ENCODE results near the gene DCDC1.

DNA sequence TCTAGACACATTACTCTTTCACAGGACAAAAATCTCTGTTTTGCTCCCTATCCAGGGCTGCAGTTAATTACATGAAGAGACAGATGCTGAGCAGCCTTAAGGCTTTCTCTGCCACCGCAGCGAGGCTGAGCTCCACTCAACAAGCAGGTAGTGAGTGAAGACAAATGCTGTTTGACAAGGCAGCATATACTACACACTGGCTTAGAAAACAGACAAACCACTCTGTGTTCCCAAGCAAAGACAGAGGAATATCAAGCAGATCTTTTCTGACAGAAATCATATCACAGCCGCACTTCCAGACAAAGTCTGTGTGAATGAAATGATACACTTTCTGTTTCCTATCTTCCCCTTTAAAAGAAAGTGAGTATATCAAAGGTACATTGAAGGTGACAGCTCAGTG lies 368.1 kb downstream of the DCDC1 start:
- TF ChIP-seq POLR2A (IDR thresholded peaks at IDR 0.05) = no peak
- TF ChIP-seq, protein P1, sequence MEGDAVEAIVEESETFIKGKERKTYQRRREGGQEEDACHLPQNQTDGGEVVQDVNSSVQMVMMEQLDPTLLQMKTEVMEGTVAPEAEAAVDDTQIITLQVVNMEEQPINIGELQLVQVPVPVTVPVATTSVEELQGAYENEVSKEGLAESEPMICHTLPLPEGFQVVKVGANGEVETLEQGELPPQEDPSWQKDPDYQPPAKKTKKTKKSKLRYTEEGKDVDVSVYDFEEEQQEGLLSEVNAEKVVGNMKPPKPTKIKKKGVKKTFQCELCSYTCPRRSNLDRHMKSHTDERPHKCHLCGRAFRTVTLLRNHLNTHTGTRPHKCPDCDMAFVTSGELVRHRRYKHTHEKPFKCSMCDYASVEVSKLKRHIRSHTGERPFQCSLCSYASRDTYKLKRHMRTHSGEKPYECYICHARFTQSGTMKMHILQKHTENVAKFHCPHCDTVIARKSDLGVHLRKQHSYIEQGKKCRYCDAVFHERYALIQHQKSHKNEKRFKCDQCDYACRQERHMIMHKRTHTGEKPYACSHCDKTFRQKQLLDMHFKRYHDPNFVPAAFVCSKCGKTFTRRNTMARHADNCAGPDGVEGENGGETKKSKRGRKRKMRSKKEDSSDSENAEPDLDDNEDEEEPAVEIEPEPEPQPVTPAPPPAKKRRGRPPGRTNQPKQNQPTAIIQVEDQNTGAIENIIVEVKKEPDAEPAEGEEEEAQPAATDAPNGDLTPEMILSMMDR (IDR thresholded peaks at IDR 0.05) = no peak
